Hematopoietic multipotent progenitor cell treated with erythropoietin and hydrocortisone succinate and interleukin-3 and kit ligand, for 4 days (in vitro differentiated cells): ENCODE data around the gene DQX1.

Experiments used
- DNase-seq: peaks from one replicate; pipeline ENCODE4 v3.0.0-alpha.2; 2015

DQX1 gene

DNA sequence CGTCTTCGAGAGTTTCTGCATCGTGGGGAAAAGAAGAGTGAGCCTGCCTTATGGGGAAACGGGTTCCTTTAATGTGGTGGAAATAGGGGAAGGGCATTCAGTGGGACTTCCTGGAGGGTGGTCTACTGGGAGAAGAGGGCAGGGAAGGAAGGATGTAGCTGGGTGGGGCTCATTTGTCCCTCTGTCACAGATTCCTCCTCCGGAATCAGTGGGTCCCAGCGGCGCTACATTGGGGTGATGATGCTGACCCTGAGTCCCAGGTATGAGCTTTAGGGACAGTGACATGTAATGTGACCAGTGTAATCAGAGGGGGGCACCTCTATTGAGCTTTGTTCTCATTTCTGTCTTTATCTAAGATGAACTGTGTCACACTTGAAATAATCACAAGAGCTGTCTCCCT lies 5.6 kb upstream of the DQX1 start:
- DNase-seq, result no peak

DNA sequence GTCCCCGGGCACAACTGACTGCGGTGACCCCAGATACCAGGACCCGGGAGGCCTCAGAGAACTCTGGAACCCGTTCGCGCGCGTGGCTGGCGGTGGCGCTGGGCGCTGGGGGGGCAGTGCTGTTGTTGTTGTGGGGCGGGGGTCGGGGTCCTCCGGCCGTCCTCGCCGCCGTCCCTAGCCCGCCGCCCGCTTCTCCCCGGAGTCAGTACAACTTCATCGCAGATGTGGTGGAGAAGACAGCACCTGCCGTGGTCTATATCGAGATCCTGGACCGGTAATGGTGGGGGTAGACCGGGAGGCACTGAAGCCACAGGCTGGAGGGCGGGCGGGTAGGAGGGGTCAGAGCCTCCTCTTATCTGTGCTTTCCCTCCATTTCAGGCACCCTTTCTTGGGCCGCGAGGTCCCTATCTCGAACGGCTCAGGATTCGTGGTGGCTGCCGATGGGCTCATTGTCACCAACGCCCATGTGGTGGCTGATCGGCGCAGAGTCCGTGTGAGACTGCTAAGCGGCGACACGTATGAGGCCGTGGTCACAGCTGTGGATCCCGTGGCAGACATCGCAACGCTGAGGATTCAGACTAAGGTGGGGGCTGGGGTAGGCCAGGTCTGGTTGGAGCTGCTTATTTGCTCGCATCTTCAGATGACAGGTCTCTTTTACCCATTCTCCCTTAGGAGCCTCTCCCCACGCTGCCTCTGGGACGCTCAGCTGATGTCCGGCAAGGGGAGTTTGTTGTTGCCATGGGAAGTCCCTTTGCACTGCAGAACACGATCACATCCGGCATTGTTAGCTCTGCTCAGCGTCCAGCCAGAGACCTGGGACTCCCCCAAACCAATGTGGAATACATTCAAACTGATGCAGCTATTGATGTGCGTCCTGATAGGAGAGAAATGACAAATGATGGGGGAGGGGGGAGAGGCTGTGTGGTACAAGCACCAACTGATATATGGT lies 4.5 kb upstream of the DQX1 start:
- DNase-seq, result peak; percentile 98

DNA sequence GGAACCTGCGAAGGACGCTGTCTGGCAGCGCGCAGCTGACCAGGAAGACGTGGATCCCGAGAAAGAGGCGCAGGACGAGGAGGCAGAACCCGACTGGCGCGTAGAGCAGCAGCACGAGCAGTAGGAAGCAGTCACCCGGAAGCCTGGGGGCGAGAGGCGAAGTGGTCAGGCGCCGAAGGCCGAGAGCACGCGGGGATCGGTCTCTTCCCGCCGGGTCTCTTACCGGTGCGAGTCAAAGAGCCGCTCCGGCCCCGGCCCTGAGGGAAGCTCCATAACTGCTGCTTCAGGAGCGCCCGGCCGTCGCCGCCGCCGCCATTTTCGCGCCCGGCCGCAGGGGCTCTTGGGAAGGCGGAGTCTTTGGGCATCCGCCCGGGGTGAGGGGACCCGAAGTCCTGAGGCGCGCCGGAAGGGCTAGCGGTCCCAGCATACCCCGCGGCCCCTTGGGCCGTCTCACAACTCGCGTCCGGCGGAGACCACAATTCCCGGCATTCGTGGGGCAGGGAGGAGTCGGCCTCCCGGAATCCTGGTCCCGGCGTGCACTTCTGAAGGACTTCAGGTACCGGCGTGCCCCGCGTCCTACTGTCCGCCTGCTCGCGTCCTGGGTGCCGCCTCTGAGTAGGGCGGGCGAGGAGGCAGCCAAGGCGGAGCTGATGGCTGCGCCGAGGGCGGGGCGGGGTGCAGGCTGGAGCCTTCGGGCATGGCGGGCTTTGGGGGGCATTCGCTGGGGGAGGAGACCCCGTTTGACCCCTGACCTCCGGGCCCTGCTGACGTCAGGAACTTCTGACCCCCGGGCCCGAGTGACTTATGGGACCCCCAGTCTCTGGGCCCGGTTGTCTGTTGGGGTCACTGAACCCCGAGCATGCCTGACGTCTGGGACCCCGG lies 3.6 kb upstream of the DQX1 start, which contains the start of the genes AUP1 and HTRA2:
AUP1 (minus strand) TSS at position 350 of the 882 bp plus-strand sequence; CDS start at position 273, 77 bp downstream.
HTRA2 (plus strand) TSS at position 577 of the 882 bp plus-strand sequence; CDS start at position 651, 74 bp downstream.
- DNase-seq, result peak; percentile 100

DNA sequence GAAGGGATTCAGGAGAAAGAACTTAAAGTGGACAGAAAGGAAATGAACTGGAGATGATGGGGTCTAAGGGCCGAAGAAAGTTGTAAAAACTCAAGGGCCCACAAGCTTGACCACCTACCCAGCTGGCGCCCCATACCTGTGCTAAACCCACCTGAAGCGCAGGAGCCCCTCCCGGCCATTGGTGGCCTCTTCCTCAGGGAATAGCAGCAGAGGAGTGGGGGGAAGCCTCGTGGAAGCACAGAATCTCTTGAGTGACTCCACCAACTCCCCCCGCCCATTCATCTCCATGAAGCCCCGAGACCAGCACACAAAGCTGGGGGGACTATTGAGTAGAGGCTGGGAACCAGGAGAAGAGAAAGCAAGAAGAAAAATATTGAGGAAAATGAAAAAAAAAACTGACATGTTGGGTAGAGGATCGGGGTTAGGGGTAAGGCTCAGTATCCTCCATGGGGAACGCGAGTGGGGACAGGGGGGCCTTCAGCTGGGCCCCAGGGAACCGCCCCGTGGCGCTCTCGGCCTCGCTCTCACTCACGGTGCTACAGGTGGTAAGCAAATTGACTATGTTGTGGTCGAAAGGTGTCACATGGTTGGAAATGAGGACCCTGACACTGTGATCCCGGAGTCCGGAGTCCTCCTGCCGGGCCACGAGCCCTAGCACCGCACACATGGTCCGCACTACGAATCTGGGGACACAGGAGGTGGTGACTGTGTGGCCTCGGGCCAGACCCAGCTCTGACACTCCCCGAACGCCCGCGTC lies 2.7 kb upstream of the DQX1 start:
- no peak for DNase-seq

DNA sequence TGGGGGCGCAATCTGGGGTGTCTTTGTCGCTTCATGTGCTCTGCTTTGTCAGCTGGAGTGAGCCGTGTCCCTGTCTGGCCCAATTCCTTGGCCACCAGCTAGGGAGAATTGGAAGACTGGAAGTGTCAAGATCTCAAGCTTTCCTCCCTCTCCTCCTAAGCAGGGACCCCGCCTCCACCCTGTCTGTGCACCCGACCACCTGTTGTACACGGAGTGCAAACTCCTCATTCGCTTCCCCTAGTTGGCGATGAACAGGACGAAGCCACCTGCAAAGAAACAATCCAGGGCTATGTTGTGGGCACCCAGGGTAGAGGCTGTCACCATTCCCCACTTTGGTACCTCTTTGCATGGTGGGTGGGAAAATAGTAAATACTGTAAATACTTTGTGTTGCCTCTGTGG lies 1.7 kb upstream of the DQX1 start:
- no peak for DNase-seq

DNA sequence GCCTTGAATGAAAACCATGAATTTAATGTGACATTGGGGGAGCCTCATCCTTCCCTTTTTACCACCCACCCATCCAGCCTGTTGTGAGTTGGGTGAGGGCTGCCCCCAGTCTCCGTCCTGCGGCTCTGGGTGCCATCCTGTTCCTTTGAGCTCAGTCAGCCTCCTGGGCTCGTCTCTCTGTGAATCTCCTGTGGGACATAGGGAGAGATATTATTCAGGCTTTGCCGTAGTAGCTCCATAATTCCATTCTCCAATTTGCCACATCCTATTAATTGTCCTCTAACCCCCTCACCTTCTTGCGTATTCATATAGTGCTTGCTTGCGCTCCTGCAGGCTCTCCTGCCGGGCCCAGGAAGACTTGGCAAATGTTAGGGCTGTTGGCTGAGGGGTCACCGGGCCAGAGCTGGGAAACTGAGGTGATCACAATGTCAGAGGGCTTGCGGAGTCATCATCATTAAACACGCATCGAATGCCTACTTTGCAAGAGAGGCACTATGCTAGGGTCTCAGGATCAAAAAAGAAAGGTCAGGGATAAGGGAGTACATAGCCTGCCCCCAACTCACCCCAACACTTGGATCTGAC lies 709 bp upstream of the DQX1 start:
- DNase-seq, result no peak

DNA sequence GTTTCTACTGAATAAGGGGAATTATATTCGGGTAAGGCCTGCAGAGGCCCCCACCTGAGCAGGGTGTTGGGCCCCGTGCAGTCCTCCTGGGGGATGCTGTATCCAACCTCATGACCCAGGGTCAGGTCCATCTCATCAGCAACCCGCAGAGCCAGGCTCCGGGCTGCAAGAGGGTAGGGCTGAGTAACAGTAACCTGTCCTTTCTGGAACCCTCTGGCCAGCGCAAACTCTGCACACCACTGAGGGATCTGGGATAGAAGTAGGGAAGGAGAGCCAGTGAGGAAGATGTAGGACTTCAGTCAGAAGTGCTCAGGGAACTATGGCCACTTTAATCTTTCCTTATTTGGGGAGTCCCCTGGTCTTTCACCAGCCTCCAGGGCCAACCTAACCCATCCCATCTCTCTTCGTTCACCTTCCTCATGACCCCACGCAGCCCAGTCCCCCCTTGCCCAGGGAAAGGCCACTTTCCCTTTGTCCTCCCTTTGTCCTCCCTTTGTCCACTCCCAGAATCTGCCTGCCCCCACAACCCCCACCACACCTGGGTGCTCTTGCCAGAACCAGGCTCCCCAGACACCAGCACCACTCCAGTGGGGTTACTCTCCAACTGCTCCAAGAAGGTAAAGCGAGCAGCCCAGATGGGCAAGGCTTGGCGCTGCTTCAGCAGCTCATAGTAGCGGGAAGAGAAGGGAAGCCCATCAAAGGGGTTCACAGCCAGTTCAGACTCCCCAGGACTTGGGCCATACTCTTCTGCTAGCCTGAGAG lies 895 bp downstream of the DQX1 start:
- DNase-seq, result no peak

DNA sequence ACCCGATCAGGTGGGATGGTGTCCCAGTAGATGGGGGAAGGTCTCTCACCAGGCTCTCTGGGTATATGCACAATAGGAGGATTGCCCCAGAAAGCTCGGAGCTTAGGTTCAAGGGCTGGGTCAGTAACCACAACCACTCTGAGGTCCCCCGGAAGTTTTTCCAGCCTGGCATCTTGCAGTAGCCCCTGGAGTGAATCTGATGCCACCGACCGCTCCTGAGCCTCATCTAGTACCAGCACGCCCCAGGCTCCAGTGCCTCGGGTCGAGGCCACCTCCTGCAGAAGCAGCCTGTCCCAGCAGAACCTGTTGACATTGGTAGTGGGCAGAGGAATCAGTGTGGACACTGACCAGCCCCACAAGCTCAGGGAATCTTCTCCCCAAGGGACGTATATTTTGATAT lies 2.0 kb downstream of the DQX1 start:
- no peak for DNase-seq

DNA sequence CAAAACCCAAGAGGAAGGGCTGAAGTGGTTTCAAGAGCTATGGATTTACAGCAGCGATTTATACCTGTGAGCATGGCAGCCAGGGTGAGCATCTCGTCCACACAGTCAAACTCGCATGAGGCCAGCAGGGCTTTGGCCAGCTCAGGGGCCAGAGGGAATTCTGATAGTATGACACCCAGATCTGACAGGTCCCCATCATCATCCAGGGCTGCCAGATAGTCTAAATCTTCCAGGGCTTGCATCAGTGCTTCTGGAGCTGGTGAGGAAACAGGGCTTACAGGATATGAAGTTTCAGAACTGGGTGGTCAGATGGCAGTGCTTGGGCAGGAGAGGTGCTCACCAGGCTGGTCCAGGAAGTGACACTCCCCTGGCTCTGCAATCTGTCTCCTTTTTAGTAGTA lies 3.5 kb downstream of the DQX1 start:
- no peak for DNase-seq

DNA sequence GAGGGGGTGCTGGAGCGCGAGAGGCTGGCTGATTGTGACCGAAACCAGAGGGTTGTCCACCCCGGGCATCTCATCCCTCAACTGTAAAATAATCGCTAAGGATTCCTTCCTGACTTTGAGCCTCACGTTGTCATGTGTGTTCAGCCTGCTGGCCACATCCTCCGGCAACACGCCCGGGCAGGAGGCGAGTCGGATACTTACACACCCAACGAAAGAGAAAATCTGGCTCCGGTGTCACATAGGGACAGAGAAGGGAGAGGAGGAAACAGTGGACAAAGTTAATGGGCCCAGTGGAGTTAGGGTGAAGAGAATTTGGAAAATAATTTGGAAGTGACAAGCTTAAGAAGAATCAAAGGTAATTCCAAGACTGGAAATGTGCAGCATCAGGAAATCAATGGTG lies 9.4 kb downstream of the DQX1 start:
- no peak for DNase-seq

DNA sequence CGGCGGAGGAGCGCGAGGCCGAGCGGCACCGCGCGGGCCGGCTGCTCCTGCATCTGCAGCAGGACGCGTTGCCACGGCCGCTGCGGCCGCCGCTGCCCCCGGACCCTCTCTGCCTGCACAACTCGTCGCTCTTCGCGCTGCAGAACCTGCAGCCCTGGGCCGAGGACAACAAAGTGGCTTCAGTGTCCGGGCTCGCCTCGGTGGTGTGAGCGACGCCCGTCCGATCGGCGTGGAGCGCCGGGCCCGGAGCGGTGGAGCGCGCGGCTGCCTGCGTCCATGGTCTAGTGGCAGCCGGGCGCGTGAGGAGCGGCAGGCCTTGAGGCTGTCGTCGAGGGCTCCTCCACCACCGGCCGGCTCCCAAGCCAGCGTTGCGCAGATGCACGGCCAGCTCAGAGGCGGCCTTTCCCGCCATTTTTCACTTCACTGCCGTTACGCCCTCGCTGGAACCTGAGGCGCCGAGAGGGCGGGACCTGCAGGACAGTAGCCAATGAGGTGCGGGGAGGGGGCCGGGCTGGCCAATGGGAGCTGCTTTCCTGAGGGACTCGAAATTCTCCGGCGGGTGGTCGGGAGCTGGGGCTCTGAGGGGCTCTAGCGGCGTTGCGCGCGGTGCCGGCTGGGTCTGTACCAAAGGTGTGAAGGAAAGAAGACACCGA lies 9.9 kb downstream of the DQX1 start:
- DNase-seq, result peak; percentile 89

DNA sequence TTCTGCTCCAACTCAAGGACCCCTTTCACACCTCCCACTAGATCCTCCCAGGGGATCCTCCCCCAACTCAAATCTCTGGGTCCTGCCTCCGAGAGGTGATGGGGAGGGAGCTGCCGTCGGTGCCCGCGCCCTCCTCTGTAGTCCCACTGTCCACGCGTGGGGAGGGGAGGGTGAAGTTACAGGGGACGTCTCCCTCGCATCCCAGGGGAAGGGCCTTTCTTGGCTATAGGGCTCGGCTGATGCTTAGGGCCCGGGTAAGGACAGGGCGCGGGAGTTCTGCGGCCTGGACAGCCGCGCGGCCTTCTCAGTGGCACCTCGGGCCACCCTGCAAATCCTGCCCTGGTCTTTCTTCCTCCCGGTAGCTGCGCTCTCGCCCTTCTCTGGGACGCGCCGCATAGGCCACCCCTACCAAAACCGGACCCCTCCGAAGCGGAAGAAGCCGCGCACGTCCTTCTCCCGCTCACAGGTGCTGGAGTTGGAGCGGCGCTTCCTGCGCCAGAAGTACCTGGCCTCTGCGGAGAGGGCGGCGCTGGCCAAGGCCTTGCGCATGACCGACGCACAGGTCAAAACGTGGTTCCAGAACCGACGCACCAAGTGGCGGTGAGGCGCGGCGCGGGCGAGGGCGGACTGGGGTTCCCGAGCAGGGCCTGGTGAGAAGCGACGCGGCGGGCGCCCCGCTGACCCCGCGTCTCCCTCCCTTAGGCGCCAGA lies 10.6 kb downstream of the DQX1 start:
- no peak for DNase-seq

DNA sequence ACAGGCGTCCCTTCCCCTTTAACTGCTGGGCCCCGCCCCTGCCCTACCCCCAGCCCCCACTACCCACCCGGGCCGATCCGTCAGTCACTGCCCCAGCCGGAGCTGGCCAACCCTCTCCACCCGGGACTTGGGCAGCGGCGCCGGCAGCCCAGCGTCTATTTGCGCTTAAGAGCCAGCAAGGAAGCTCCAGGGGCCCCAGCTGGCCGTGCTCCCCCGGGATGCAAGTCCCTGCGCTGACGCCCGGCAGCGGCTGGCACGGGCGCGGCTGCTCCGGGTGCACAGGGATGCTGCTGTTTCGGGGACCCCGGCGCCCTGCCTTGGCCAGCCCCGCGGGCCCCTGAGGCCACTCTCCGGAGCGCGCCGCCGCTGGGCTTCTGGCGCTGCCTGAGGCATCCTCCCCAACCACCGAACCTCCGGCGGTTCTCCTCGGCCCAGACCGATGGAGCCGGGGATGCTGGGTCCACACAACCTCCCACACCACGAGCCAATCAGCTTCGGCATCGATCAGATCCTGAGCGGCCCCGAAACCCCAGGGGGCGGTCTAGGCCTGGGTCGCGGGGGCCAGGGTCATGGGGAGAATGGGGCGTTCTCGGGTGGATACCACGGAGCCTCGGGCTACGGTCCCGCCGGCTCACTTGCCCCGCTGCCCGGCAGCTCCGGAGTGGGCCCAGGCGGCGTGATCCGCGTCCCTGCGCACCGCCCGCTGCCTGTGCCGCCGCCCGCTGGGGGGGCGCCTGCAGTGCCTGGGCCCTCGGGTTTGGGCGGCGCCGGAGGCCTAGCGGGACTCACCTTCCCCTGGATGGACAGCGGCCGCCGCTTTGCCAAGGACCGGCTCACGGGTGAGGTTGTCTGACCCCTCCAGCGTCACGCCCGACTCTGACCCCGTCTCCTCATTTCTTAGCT lies 11.4 kb downstream of the DQX1 start, which contains the start of gene TLX2:
TLX2 (plus strand) TSS at position 83 of the 903 bp plus-strand sequence; CDS start at position 440, 357 bp downstream.
- DNase-seq, result peak; percentile 42

DNA sequence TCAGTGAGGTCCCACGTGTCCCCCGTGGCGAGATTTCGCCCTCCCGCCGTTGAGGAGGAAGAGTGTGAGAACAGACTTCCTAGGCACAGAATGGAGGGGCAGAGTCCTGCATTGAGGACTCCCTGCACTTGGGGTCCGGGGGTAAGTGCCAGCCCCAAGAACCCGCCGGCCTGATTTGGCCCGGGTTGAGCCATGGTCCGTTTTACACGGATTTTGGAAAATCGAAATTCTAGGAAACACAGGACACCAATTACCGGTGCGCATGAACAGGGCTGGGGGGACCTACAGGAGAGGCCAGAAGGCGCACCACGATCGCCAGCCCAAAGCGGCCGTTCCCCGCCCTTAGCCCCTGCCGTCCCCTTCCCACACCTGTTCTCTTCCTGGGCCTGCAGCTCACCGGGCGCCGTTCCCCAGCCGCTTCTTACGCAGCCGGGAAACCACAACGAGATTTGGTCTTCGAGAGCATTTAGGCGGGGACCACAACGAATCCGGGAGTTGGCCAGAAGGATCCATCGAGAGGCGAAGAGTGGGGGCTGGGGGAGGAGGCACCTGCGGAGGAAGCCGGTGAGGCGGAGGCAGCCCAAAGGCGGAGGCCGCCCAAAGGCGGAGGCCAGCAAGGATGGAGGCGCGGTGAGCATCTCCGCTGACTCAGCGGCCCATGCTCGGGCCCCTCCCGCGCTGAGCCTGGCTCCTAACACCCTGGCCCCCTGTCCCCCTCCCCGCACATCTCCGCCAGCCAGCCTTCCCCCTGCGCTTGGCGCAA lies 12.2 kb downstream of the DQX1 start:
- no peak for DNase-seq

DNA sequence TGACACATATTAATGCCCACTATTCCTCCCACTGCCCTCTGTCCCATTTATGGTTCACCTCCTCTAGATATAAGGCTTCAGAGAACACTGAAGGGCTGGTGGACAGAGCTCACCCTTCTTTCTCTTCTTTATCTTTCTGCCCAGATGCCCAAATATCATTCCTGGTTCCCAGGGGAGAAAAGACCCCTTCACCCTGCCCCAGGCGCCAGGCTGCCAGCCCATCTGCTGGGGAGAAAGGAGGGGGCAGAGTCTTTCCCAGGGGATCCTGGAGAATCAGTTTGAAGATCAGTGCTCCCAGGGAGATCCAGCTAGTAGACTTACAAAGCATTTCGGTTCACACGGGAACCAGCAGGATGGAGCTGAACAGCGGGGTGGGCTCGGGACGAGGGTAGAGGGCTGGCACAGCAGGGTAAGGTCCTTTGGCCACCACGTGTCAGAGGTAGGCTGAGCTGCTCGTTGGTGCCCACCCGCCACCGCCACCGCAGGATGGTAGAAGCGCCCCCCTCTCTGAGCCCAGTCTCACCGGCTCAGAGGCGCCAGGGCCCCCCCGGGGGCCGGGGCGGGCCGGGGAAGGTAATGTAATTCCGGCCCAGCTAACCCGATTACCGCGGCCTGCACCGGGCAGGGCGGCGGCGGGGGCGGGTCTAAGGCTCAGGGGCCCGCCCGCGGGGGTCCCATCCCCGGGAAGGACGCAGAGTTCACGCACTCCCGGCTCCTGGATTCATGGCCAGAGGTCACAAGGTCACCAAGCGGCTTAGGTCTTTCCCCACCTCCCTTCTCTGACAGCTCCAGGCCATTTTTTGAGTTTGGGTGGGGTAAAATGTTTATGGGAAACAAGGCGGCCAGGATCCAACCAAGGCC lies 13.1 kb downstream of the DQX1 start:
- no peak for DNase-seq

DNA sequence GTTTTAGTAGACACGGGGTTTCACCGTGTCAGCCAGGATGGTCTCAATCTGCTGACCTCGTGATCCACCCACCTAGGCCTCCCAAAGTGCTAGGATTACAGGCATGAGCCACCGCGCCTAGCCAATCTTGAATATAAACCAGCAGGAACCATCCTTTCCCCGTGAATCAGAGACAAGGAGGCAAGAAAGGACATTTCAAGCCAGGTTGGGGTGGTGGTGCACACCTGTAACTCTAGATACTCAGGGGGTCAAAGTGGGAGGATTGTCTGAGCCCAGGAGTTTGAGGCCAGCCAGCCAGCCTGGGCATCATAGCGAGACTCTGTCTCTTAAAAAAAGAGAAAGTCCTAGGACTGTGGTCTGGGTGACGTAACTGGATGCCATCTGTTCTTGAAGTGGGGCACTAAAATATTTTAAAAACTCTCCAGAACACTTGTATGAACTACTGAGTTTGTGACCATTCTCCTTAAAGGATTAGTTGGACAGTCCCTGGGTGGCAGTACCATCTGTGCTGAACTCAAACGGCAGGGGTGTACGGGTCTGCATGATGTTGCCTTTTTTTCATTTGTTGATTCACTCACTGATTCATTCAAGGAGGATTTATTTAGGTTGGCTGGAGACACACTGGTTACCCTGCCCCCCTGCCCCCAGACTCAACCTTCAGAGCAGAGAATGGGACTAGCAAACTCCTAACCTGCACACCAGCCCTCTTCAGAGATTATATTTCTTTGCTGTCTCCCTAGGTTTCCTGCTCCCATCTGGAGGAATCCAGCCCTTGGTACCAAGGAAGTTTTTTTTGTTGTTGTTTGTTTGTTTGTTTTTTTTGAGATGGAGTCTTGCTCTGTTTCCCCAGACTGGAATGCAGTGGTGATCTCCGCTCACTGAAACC lies 14.7 kb downstream of the DQX1 start:
- DNase-seq, result no peak
